K562 (cell line): ENCODE data around the gene COL4A1. TPM values are rescaled to one million over a fixed set of nuclear protein-coding genes. Genes with fewer than 3 reads are reported as not detected.

Experiments used
- ARID3B ChIP-seq: fragments of 250-450 bp; sonication (Bioruptor Pico); IDR thresholded peaks from 2 replicates; pipeline ENCODE4 v1.4.0; 2020; ENCODE audit warnings: borderline replicate concordance
- USF1 ChIP-seq: sonication (generic); formaldehyde crosslinking; IDR thresholded peaks from 2 replicates; pipeline ENCODE4 v1.9.0; 2022; ENCODE audit warnings: mild to moderate bottlenecking, missing genetic modification reagents
- USF2 ChIP-seq: sonication (generic); formaldehyde crosslinking; IDR thresholded peaks from 2 replicates; pipeline ENCODE4 v1.5.0; 2020; ENCODE audit warnings: missing genetic modification reagents
- ZNF398 ChIP-seq: fragments of 250-450 bp; sonication (Bioruptor Pico); IDR thresholded peaks from 2 replicates; pipeline ENCODE4 v1.8.0; 2021; ENCODE audit warnings: moderate library complexity, mild to moderate bottlenecking, inconsistent platforms
- ZSCAN29 ChIP-seq: fragments of 450-650 bp; IDR thresholded peaks from 2 replicates; pipeline ENCODE4 v1.6.1; 2017
- ZZZ3 ChIP-seq: fragments of 450-650 bp; IDR thresholded peaks from 2 replicates; pipeline ENCODE4 v1.6.1; 2016; ENCODE audit warnings: antibody characterized with exemption, mild to moderate bottlenecking, moderate library complexity
- polyA plus RNA-seq, 8 experiments: library from polyadenylated mRNA; depleted of rRNA in 4 of 8; stranded (reverse) in 5 of 8; unstranded in 3 of 8; fragments of >200 nt; fragmentation: Nextera tagmentation in 2 of 8; fragmentation: Illumina TruSeq in 1 of 8; extraction: Ambion mirVana in 2 of 8; extraction: Trizol in 1 of 8; gene quantifications; 2 replicates each; pipeline versions ENCODE4 v1.2.1 to v1.2.3, GENCODE V29; 2011 to 2014; ENCODE audit warnings: inconsistent platforms in 1 of 8, missing spikeins in 1 of 8
- total RNA-seq, 7 experiments: library from RNA; depleted of rRNA in 6 of 7; stranded (reverse); fragments of >200 nt in 6 of 7; fragmentation: Illumina TruSeq in 2 of 7; extraction: Trizol in 2 of 7; gene quantifications; 2 replicates each; pipeline versions ENCODE4 v1.2.1 to v1.2.3, GENCODE V29; 2011 to 2021; ENCODE audit warnings: low replicate concordance in 1 of 7
- TF ChIP-seq, protein P1 (sequence below), 2 experiments: fragments of 150-350 bp in 1 of 2; IDR thresholded peaks; 2 replicates each; pipeline ENCODE4 v1.6.1; 2012 to 2016; ENCODE audit warnings: low read depth in 2 of 2, low read length in 2 of 2, mild to moderate bottlenecking in 1 of 2, moderate library complexity in 1 of 2
- TF ChIP-seq, protein P2 (sequence below): fragments of 450-650 bp; conservative IDR thresholded peaks from 2 replicates; pipeline ENCODE4 v1.6.1; 2016; ENCODE audit warnings: missing genetic modification characterization, low read depth, mild to moderate bottlenecking, missing compliant biosample characterization, moderate library complexity
- TF ChIP-seq, protein P3 (sequence below), 2 experiments: IDR thresholded peaks in 1 of 2; conservative IDR thresholded peaks in 1 of 2; 2 replicates each; pipeline ENCODE4 v1.6.1; 2016; ENCODE audit warnings: low read depth in 2 of 2, mild to moderate bottlenecking in 1 of 2, missing compliant biosample characterization in 1 of 2, missing genetic modification characterization in 1 of 2, moderate library complexity in 1 of 2

Gene COL4A1
- total and polyA plus RNA-seq, 9 of the 15 experiments (the other 6 are each of a cell fraction or from before 2014, with no cell fraction given), result 0.35 TPM; not detected in 8

DNA sequence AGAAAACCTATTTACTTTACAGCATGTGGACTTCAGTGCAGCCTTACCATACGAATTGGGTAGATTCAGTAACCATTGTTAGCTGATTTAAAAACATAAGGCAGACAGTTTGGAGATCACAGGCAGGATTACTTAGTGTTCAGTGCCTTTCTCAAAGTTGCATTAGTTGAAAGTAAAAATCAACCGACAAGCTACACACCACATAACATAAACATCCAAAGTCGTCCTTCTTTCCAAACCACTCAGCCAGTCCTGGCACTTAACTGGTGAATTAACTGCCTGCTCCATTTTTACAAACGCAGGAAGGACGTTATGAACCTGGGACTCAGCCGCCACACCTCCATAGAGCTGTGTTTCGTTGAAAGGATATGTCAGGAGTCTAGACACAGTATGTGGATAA lies 91.4 kb downstream of the COL4A1 start (continued):
- TF ChIP-seq USF2, result no peak
- TF ChIP-seq, protein P1, sequence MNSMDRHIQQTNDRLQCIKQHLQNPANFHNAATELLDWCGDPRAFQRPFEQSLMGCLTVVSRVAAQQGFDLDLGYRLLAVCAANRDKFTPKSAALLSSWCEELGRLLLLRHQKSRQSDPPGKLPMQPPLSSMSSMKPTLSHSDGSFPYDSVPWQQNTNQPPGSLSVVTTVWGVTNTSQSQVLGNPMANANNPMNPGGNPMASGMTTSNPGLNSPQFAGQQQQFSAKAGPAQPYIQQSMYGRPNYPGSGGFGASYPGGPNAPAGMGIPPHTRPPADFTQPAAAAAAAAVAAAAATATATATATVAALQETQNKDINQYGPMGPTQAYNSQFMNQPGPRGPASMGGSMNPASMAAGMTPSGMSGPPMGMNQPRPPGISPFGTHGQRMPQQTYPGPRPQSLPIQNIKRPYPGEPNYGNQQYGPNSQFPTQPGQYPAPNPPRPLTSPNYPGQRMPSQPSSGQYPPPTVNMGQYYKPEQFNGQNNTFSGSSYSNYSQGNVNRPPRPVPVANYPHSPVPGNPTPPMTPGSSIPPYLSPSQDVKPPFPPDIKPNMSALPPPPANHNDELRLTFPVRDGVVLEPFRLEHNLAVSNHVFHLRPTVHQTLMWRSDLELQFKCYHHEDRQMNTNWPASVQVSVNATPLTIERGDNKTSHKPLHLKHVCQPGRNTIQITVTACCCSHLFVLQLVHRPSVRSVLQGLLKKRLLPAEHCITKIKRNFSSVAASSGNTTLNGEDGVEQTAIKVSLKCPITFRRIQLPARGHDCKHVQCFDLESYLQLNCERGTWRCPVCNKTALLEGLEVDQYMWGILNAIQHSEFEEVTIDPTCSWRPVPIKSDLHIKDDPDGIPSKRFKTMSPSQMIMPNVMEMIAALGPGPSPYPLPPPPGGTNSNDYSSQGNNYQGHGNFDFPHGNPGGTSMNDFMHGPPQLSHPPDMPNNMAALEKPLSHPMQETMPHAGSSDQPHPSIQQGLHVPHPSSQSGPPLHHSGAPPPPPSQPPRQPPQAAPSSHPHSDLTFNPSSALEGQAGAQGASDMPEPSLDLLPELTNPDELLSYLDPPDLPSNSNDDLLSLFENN (IDR thresholded peaks at IDR 0.05; ENCODE audit: low read depth in 2 of 2, low read length in 2 of 2), result no peak
- TF ChIP-seq ZNF398, result no peak
- TF ChIP-seq, protein P2, sequence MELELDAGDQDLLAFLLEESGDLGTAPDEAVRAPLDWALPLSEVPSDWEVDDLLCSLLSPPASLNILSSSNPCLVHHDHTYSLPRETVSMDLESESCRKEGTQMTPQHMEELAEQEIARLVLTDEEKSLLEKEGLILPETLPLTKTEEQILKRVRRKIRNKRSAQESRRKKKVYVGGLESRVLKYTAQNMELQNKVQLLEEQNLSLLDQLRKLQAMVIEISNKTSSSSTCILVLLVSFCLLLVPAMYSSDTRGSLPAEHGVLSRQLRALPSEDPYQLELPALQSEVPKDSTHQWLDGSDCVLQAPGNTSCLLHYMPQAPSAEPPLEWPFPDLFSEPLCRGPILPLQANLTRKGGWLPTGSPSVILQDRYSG, result no peak
- TF ChIP-seq USF1 (CRISPR knock-in tag), result no peak
- no peak for TF ChIP-seq ZSCAN29
- TF ChIP-seq ARID3B (CRISPR knock-in tag), result no peak
- TF ChIP-seq, protein P3, sequence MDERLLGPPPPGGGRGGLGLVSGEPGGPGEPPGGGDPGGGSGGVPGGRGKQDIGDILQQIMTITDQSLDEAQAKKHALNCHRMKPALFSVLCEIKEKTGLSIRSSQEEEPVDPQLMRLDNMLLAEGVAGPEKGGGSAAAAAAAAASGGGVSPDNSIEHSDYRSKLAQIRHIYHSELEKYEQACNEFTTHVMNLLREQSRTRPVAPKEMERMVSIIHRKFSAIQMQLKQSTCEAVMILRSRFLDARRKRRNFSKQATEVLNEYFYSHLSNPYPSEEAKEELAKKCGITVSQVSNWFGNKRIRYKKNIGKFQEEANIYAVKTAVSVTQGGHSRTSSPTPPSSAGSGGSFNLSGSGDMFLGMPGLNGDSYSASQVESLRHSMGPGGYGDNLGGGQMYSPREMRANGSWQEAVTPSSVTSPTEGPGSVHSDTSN (CRISPR knock-in tag; IDR thresholded peaks at IDR 0.05; ENCODE audit: low read depth), result no peak
- TF ChIP-seq, protein P3 (tag; conservative IDR thresholded peaks at IDR 0.05; ENCODE audit: low read depth), result no peak
- no peak for TF ChIP-seq ZZZ3
